GM18867 (cell line): ENCODE measurements around the gene PALLD.

ENCODE experiments used
- ATAC-seq: cut with Tn5 transposase; IDR thresholded peaks from one replicate; pipeline ENCODE4 v1.9.1; 2021; ENCODE audit warnings: mild to moderate bottlenecking, moderate library complexity; ENCODE audit not compliant: unreplicated experiment

The PALLD gene

DNA sequence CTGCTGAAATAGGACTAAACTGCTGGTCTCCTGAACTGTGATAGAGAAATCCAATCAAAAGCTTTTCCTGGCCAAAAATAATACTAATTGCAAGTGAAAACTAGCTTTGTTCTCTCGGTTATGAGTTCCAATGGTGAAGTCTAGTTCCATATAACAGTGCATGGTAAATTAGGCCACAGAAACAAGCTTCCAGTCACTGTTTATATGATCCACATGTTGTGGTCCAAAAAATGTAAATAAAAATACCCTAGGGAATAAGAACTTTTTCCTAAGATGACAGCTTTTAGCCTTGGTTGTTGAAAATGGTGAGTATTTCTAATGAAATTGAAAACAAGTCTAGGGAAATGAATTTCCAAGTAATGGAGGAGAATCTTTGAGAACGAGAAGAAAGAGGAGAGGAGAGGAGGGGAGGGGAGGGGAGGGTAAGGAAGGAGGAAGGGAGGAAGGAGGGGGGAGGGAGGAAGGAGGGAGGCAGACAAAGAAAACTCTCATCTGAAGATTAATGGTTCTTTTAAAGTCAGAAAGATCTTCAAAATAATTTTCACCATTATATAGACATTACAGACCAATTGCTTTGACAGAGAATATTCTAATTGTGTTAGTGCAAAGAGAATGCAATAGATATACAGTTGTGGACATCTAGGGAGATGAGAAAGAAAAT, 26.1 kb downstream of the PALLD start:
- ATAC-seq: no peak

DNA sequence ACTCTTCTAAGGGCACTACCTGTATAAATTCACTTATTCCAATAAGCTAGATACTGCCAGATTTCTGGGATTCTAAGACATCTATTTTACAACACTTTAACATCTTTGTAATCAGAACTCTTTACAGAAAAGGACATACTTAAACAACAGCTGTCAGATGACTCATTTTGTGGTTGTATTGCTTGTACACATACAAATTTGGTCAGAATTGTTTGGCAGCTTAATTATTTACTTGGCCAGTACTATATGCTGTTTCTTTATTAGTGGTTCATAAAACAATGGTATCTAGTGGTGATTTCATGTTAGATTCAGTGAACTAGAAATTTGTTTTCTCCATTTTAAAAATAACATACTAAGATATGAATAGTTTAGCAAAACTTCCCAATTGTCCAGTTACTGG, 27.2 kb downstream of the PALLD start:
- ATAC-seq: no peak

DNA sequence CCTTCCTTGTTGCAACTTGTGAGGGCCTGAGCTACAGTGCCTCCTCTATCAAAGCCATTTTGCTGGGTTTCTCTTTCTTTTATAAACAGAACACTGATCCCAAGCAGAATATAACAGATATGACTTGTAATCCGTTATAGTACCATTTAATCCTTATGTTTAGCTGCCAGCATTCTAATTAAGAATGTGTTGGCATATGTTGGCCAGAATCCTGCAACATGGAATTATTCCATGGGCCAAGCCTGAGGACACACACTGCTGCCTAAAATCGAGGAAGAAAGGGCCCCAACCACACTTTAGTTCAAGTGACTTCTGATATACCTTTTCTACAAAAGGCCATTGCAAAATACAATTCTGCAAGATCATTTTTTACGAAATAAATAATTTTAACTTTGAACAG, 28.0 kb downstream of the PALLD start:
- ATAC-seq: no peak

DNA sequence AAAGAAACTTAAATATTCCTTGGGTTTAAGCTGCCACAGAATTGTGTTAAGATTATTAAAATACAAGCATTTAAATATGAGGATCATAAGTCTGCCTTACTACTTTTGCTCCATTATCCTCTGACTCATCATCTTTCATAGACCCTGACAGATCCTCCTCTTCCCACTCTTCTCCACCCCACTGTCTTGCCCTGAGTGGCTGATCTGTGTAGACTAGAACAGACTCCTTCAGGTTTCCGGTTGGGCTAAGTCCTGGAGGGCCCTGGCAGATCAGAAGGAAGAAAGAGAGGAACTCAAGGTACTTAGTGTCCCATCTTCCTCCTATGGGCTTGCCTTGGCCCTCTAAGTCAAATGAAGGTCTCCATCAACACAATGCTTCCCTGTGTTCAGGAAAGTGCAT, 30.7 kb downstream of the PALLD start:
- ATAC-seq: no peak

DNA sequence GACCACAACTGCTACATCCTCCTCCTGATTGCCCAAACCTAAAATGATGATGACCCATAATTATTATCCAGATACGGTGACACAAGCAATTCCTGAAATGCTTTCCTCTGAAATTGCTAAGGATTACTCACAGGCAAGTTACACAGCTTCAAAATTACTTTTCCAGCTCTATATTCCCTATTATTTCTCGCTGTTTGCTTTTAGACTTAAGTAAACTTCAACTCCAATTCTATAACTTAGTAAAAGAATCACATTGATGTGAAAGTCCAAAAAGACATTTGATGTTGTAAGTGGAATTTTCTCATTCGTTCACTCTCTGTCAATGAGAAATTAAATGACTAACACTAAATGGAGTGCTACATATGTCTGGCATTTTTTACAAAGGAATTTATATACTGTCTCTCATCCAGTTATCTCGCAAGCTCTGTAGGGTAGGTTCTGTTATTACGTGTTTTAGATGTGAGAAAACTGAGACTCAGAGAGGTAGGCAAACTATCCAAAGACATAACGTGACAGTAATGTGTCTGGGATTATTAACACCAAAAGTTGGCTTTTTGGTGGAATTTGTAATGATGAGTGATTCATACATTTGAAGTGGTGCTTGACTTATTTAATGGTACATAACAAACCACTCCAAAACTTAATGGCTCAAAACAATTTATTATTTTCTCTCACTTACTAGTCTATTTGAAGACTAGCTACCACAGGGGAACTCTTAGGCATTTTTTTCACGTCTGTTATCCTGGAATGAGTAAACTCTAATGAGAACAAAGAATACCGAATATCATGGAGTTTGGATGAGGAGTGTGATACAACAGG, 31.5 kb downstream of the PALLD start:
- ATAC-seq: no peak

DNA sequence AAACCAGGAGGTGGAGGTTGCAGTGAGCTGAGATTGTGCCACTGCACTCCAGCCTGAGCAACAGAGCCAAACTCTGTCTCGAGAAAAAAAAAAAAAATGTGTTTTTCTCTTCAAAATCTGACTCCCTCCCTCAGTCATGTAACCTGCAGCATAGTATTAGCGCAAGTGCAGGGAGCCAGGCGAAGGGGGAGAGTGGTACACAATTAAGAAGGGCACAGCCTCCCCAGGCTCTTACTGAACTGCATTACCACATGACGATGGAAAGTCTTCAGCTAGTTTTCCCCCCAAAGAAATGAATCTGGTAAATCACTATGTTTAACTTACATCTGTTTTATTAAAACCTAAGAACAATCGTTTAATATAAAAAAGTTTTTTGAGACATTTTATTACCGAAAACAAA, 32.4 kb downstream of the PALLD start:
- ATAC-seq: no peak

DNA sequence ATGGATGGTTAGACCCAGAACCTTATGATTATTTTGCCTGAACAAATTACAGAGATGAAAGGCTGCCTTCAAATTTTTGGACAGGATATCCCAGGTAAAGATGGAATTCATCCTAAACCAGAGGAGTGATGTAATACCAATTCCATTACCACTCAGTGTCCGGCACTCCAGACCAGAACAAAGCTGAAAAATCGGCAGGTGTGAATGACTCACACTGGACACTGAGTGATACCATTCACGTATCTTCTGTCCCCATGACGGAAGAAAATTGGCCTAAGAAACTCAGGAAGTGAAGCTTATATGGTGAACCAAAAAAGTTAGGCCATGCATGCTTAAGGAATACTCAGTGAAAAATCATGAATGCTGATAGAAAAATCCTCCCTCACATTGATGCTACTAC, 34.5 kb downstream of the PALLD start:
- ATAC-seq: no peak

DNA sequence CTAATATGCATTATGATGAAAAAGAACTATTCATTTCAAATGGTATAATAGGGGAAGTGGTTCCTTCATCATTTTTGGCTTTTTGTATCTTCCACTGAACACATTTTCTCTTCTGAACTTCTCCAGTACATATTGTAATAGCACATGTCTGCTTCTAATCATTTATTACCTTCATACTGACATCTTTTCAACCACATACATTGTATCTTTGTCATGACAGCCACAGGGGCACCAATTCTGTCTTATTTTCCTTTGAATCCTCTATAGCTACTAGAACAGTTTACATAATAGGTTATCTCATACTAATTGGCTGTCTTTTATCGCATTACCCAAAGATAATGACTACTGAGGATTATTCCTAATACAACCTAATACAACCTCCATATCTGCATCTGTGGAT, 37.7 kb downstream of the PALLD start:
- no peak for ATAC-seq

DNA sequence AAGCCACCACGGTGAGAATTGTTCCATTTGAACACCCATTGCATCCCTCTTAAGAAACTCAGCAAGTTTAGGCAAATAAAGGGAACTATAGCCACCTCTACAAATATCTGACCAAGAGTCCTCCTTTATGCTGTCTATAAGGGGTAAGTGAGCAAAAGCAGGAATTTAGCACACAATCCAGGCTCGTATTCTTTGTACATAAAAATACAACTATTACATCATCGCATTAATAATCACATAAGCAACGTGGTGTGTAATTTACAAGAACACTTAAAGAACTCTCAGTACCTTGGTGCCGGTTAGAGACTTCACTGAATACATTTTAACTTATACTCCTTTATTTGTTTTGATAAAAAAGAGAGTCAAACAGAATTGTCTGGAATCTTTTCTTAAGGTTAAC, 38.8 kb downstream of the PALLD start:
- no peak for ATAC-seq

DNA sequence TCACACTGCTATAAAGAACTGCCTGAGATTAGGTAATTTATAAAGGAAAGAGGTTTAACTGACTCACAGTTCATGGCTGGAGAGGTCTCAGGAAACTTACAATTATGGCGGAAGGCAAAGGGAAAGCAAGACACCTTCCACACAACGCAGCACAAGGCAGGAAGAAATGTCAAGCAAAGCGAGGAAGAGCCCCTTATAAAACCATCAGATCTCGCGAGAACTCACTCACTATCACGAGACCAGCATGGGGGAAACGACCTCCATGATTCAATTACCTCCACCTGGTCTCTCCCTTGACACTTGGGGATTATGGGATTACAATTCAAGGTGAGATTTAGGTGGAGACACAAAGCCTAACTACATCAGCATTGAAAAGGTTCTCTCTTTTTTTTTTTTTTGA, 39.6 kb downstream of the PALLD start:
- ATAC-seq: no peak

DNA sequence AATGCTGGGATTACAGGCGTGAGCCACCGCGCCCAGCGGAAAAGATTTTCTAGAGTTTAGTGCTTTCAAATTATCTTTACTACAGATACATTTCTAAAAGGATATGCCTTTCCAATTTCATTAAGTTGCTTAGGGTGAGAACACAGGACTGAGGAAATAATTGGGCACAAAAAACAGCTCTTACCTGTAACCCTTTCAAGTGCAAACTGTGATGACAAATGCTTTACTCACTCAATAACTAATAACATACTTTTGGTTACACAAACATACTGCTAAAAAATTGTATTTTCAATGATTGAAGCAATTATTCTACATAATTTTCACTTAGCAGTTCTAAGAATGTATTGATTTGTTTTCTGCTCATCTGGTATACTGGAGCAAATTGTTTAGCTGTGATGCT, 40.2 kb downstream of the PALLD start:
- ATAC-seq: no peak

DNA sequence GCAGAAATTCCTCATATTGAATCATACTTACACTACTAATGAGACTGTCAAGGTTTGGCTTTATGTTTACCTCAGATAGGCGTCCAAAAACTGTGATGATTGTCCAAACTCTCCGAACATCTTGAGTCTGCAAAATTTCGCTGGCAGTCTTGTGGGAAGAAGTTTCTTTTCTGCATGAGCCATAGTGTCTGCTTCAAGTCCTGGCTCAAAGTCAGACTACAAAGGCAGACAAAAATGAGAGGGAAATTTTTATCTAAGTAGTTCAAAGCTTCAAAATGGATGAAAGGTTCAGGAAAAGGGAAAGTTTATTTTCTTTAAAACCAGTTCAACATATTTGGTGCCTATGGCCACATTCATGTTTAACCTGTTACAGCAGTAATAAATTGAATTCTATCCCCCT, 40.7 kb downstream of the PALLD start:
- ATAC-seq: no peak

DNA sequence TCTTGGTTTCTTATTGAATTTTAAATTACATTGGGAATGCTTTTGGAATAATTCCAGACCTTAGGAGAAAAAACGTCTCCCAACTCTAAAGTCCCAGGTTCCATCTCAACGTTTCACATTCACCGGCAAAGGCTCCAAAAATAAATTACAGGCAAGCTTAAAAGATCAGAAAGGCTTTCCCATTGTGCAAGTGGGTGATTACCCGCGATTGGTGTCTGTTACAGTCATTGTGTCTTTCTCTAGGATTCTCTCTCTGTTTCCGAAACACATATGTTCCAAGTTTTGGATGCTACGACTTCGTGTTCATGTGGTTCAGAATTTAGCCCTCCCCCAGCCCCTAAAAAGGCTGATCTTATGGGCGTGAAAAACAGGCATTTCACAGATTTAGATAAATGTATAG, 41.8 kb downstream of the PALLD start:
- ATAC-seq: no peak

DNA sequence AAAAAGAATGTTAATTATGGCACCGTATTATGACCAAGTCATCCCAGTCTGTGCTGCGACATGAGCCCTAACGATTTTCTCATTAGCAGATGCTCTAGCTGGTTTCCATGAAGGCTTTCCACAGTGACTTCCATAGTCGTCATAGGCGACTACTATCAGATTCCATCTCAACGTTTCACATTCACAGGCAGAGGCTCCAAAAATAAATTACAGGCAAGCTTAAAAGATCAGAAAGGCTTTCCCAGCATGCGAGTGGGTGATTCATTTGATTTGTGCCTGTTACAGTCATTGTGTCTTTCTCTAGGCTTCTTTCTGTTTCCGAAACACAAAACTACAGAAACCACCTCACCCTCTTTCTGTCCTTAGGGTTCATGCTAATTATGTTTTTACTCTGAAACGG, 43.2 kb downstream of the PALLD start:
- ATAC-seq: no peak

DNA sequence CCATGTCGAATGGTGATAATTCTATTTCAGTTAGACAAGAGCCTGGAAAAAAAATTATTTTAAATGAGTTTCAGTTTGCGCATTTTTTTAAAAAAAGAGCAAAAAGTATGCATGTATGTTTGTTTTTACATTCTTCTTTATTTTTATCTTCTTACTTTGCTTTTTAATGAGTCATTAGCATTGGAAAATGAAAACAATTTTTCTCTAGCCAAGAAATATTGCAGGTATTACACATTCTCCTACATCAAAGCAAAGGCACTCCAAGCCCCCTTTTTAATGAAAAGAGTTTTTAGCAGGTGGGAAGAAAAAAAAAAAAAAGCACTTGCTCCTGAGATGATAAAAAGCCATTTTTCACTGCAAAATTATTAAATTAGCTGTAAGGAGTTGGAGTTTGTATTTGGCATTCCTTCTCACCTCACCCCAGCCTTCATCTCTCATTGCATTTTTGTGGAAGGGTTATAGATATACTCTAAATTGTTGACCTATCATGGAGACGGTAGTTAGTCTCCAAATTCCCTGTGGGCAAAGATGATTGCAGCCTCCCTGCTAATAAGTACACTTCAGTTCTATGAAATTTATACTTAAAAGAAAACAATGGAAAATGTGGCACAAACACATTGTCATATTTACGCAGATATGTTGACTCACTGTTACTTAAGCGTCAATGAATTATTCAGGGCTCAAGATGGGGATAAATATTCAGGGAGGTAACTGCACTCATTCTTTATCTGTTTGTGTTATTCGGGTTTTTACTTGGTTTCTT, 43.8 kb downstream of the PALLD start:
- ATAC-seq: no peak

DNA sequence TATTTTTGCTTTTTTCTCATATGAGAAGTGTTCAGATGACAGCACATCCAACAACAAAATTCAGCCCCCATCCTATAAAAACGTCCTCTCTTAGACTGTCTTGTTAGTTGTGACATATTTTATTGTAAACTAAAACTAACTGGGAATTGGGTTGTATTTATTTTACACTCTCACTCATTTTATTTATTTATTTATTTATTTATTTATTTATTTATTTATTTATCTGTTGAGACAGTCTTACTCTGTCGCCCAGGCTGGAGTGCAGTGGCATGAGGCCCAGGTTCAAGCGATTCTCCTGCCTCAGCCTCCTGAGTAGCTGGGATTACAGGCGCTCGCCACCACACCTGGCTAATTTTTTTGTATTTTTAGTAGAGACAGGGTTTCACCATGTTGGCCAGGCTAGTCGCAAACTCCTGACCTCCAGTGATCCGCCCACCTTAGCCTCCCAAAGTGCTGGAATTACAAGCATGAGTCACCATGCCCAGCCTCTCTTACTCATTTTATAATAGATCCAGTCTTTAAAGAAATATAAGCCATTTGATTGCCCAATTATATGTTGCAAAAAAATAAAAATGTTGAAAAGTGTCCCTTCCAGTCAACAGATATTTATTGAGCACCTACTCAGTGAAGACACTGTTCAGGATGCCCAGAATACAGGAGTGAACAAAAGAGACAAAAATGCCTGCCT, 44.6 kb downstream of the PALLD start:
- no peak for ATAC-seq

DNA sequence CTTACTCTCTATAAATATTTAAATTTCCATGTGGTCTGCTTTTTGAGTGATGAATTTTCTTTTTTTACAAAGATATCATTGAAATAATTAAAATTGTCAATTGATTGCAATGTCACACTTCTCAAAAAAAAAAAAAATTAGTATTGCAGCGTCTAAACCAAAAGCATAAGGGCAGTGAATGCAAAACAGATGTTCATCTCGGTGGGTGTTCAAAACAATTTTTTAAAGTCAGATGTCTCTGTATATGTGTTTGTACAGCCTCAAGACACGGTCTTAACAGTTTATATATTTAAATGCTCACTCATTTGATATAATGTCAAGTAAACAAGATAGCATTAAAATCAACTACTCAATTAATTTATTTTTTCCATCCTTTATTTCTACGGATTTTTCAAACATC, 52.3 kb downstream of the PALLD start:
- no peak for ATAC-seq

DNA sequence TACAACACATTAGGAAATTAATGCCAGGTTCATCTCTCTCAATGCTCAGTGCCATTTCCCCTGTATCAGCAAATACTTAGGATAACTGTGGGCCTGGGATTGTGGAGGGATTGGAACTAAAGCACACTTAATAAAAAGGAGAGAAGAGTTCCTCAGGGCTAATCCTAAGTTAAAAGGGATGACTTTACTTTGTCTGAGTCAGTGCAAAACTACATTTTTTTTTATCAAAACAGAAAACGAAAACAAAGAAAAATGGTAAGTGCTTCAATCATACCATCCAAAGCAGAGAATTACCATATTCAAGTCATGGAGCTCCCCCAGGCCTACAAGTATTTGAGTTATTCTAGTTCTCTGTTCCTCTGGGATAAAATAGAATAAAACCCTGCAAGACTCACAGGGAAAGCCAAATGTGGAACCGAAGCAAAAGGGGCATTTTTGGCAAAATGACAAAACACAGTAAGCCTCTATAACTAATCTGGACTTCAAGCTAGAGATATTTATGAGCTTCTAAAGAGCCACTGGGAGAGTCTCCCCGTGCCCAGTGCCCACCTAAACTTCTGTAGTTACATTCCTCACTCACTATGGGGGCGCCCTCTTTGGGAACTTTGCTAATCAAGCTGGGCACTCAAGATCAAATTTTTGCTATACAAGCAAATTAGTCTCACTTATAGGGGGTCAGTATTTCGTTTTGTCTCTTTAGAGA, 53.4 kb downstream of the PALLD start:
- no peak for ATAC-seq

DNA sequence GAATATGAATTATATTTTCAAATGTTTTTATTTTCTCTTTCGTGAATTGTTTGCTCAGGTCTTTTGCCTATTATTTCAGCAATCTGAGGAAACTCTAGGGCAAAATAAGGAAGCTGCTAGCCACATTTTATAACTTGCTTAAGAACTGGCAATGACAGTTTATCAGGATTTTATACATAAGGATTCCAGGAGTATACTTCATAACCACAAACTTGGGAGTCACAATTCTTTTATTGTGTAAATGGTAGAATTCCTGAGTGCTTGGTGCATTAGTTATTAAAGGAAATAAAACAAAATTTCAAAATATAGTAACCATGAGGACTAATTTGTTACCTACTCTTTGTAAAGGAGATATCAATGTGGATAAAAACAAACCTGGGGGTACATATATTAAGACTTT, 54.4 kb downstream of the PALLD start:
- no peak for ATAC-seq

DNA sequence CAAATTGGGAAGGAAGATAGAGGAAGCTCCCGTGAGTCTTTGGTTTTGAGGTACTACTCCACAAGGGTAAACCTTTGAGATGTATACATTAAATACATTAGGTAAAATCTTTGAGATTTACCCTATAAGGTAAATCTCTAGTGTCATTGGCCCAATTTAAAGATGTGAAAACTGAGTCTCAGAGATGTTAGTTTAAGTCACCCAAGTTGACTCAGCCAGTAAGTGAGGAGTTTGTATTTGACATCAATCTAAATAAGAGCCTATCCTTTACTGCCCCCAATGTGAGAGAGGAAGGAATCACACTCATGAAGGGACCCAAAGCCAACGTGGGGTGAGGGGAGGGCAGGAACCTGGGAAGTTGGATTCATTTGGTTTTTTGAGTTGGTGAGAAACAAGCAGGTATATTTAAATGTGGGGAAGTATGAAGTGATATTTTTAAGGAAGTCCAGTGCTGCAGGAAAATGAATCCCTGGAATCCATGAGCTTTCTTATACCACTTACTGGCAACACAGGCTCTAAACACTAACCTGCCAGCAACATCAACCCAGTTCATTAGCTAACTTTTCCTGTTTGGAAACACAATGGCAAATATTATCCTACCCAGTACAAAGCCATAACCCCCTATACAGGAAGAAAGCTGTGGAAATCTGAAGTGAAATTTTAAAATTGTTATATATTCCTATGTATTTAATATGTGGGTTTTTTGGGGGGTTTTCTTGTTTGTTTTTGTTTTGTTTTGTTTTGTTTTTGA, 55.3 kb downstream of the PALLD start:
- no peak for ATAC-seq
